Measurements from ENCODE around the gene ANO2. TPM values are rescaled to one million over a fixed set of nuclear protein-coding genes. Genes with fewer than 3 reads are reported as not detected.

ANO2 gene
- total RNA-seq, 2 donors from 2014 or later, result 2.8 to 9.3 TPM

- Histone ChIP-seq H3K36me3 (no peaks in the 10 kb centered on the region), H3K27ac (peak overlapping the region in 1 of 2 donors; percentile 62), H3K27me3 (no peaks in the 10 kb centered on the region), H3K4me1 (peaks cover 0 to 56% of the 10 kb centered on the region in 2 donors), H3K4me3 (no peak overlapping the region), H3K9me3 (no peaks in the 10 kb centered on the region)
- TF ChIP-seq, protein P1, sequence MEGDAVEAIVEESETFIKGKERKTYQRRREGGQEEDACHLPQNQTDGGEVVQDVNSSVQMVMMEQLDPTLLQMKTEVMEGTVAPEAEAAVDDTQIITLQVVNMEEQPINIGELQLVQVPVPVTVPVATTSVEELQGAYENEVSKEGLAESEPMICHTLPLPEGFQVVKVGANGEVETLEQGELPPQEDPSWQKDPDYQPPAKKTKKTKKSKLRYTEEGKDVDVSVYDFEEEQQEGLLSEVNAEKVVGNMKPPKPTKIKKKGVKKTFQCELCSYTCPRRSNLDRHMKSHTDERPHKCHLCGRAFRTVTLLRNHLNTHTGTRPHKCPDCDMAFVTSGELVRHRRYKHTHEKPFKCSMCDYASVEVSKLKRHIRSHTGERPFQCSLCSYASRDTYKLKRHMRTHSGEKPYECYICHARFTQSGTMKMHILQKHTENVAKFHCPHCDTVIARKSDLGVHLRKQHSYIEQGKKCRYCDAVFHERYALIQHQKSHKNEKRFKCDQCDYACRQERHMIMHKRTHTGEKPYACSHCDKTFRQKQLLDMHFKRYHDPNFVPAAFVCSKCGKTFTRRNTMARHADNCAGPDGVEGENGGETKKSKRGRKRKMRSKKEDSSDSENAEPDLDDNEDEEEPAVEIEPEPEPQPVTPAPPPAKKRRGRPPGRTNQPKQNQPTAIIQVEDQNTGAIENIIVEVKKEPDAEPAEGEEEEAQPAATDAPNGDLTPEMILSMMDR (IDR thresholded peaks at IDR 0.05), result no peak
- no peak for DNase-seq (ENCODE audit: low spot score)
These were observed 364.0 kb downstream of the ANO2 start for GRCh38 chr12:5581019-5581418.

GRCh38 chr12:5578775-5579174, 366.3 kb downstream of the ANO2 start:
- Histone ChIP-seq H3K27me3 (no peaks in the 10 kb centered on the region), H3K27ac (no peak overlapping the region), H3K4me3 (no peak overlapping the region), H3K4me1 (peaks cover 0 to 40% of the 10 kb centered on the region in 2 donors), H3K36me3 (no peaks in the 10 kb centered on the region), H3K9me3 (no peaks in the 10 kb centered on the region)
- DNase-seq (ENCODE audit: low spot score), result no peak
- TF ChIP-seq, protein P1 (IDR thresholded peaks at IDR 0.05), result no peak

DNA sequence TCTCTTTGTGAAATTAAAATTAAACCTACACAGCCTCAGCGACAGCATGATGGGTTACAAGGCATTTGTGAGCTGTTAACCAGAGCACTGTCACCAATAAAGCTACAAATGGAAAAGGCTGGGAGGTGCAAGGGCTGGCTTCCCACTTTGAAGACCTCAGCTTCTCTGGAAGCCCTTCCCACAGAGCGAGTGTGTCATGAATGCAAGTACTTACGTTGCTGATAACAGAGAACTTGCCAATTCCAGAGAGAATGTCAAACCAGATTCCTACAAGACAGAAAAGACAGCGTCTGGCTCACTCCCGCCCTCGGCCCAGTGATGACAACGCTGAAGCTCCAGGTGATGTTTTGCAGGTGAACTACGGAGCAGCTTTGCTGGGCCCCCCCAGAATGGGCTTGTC, 367.3 kb downstream of the ANO2 start:
- Histone ChIP-seq H3K4me3 (no peak overlapping the region), H3K36me3 (no peaks in the 10 kb centered on the region), H3K27me3 (no peaks in the 10 kb centered on the region), H3K4me1 (peaks cover 0 to 39% of the 10 kb centered on the region in 2 donors), H3K27ac (no peak overlapping the region), H3K9me3 (no peaks in the 10 kb centered on the region)
- TF ChIP-seq, protein P1 (IDR thresholded peaks at IDR 0.05), result no peak
- DNase-seq (ENCODE audit: low spot score), result no peak

DNA sequence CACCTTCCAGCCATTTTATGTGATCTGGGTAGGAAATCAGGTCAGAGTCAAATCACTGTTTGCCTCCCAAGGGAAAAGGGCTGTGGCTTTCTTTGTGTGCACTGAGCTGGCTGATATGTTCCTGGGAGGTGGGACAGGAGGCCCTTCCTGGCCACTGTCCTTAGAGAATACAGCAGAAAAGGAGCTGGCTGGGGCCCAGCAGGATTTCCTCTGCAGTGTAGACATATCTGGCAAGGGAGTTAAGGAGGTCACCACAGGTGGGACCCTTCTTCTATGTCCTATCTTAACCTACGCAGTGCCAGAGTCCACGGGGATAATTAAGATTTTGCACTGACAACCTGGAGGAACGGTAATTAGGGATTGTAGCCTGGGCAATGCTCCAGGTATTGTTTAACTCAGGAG, 367.8 kb downstream of the ANO2 start:
- no peak for DNase-seq (ENCODE audit: low spot score)
- no peaks in the 10 kb centered on the region for H3K9me3 ChIP-seq
- TF ChIP-seq, protein P1 (IDR thresholded peaks at IDR 0.05), result no peak
- no peaks in the 10 kb centered on the region for H3K36me3 ChIP-seq
- peaks cover 0 to 34% of the 10 kb centered on the region in 2 donors for H3K4me1 ChIP-seq
- no peak overlapping the region for H3K27ac ChIP-seq
- H3K4me3 ChIP-seq, result no peak overlapping the region
- no peaks in the 10 kb centered on the region for H3K27me3 ChIP-seq

DNA sequence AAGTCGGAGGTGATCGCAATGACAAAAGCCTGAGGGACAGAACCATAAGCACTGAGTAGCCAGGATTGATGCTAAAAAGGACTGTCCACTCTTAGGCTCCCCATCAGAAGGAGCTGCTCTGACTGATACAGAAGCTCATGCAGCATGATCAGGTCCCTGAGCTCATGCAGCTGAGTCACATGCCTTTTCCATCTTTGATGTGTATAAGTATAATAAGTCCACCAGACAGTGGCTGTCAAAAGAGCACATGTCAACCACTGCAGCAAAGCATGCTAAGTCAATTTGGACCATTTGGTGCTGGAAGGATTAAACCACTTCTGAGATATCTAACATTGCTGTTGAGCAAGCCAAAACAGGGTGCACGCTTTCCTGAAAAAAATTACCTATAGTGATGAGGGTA, 369.1 kb downstream of the ANO2 start:
- no peak overlapping the region for H3K27ac ChIP-seq
- no peak for DNase-seq (ENCODE audit: low spot score)

DNA sequence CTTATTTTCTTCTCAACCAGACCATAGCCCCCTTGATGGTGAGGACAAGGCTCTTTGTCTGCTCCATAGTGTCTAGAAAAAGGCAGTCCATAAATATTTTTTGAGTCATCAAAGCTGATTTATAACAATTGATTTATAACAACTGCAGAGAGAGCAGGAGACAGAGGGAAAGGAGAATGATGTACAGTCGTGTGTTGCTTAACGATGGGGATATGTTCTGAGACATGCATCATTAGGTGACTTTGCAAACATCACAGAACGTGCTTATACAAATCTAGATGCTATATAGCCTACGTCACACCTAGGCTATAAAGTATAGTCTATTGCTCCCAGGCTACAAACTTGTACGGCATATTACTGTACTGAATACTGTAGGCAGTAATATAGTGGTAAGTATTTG, 369.8 kb downstream of the ANO2 start:
- Histone ChIP-seq H3K27me3 (no peaks in the 10 kb centered on the region), H3K27ac (no peak overlapping the region), H3K36me3 (no peaks in the 10 kb centered on the region), H3K4me1 (peaks cover 0 to 27% of the 10 kb centered on the region in 2 donors), H3K9me3 (no peaks in the 10 kb centered on the region), H3K4me3 (no peak overlapping the region)
- no peak for DNase-seq (ENCODE audit: low spot score)
- TF ChIP-seq, protein P1 (IDR thresholded peaks at IDR 0.05), result no peak

More for the DNA sequence above, 369.1 kb downstream of the ANO2 start:
- Histone ChIP-seq H3K4me3 (no peak overlapping the region), H3K9me3 (no peaks in the 10 kb centered on the region), H3K4me1 (peaks cover 0 to 29% of the 10 kb centered on the region in 2 donors), H3K36me3 (no peaks in the 10 kb centered on the region), H3K27me3 (no peaks in the 10 kb centered on the region)
- TF ChIP-seq, protein P1 (IDR thresholded peaks at IDR 0.05), result no peak

All from right atrium auricular region (tissue), 2 donors.